SW480 (cell line): ENCODE data around the gene RNF38.

Source experiments
- DNase-seq: peaks from one replicate; pipeline ENCODE4 v3.0.0-alpha.2; 2016; ENCODE audit warnings: low spot score

RNF38 gene

GRCh38 chr9:36293171-36293570 is 106.9 kb downstream of the RNF38 start:
- DNase-seq: no peak

- no peak for DNase-seq
Observed at GRCh38 chr9:36292641-36293040, 107.4 kb downstream of the RNF38 start.

GRCh38 chr9:36290996-36291395 is 109.1 kb downstream of the RNF38 start:
- DNase-seq: no peak

- no peak for DNase-seq
Observed at GRCh38 chr9:36289836-36290435, 110.1 kb downstream of the RNF38 start.

- no peak for DNase-seq
Observed at GRCh38 chr9:36288070-36288469, 112.0 kb downstream of the RNF38 start.
